IPS-11a (cell line): ENCODE results near the gene EPS8L2.

Source experiments
- H3K4me3 ChIP-seq: one replicate; pipeline ENCODE4 v1.5.1; 2013; ENCODE audit warnings: low read depth, low read length, control low read depth

Gene EPS8L2

GRCh38 chr11:774873-775592, 69.0 kb downstream of the EPS8L2 start:
- H3K4me3 ChIP-seq, result no peak overlapping the region

GRCh38 chr11:776263-776560, 70.2 kb downstream of the EPS8L2 start:
- peak overlapping the region; percentile 87 for H3K4me3 ChIP-seq

GRCh38 chr11:776561-777287, 70.7 kb downstream of the EPS8L2 start:
- H3K4me3 ChIP-seq, result peak overlapping the region; percentile 87
